ENCODE results near the gene IRAK3. TPM values are rescaled to one million over a fixed set of nuclear protein-coding genes. Genes with fewer than 3 reads are reported as not detected.
A peak's percentile ranks its signal among the peaks of the same experiment; 100 is the strongest.

The IRAK3 gene
- polyA plus RNA-seq, 1 donor = 3.4 TPM

- no peaks in the 10 kb centered on the region for H3K4me1 ChIP-seq (ENCODE audit: control insufficient read depth, insufficient read depth, low read length)
- H3K36me3 ChIP-seq (ENCODE audit: control insufficient read depth, insufficient read depth, low read length) = no peaks in the 10 kb centered on the region
- no peak for DNase-seq
- WGBS (ENCODE audit: insufficient coverage, low lambda C conversion rate) = 22% methylated on average over 1 of the region's 2 CpGs
- no peaks in the 10 kb centered on the region for H3K9me3 ChIP-seq (ENCODE audit: control insufficient read depth, low read depth, low read length)
- no peaks in the 10 kb centered on the region for H3K27me3 ChIP-seq (ENCODE audit: control insufficient read depth, insufficient read depth, low read length)
- H3K4me3 ChIP-seq (ENCODE audit: low read length) = no peak overlapping the region
- H3K27ac ChIP-seq (ENCODE audit: low read length) = no peak overlapping the region
Observed at GRCh38 chr12:66275040-66275439, 86.0 kb downstream of the IRAK3 start.

GRCh38 chr12:66279123-66279712, 90.2 kb downstream of the IRAK3 start:
- Histone ChIP-seq H3K27me3 (ENCODE audit: control insufficient read depth, insufficient read depth, low read length) (no peaks in the 10 kb centered on the region), H3K36me3 (ENCODE audit: control insufficient read depth, insufficient read depth, low read length) (no peaks in the 10 kb centered on the region), H3K9me3 (ENCODE audit: control insufficient read depth, low read depth, low read length) (no peaks in the 10 kb centered on the region), H3K27ac (ENCODE audit: low read length) (no peak overlapping the region), H3K4me3 (ENCODE audit: low read length) (no peak overlapping the region), H3K4me1 (ENCODE audit: control insufficient read depth, insufficient read depth, low read length) (no peaks in the 10 kb centered on the region)
- WGBS (ENCODE audit: insufficient coverage, low lambda C conversion rate) = 67% methylated on average over 2 of the region's 3 CpGs
- DNase-seq = peak in 1 of 2 donors; percentile 13

GRCh38 chr12:66280561-66280960, 91.5 kb downstream of the IRAK3 start:
- Histone ChIP-seq H3K4me3 (ENCODE audit: low read length) (no peak overlapping the region), H3K27ac (ENCODE audit: low read length) (no peak overlapping the region), H3K9me3 (ENCODE audit: control insufficient read depth, low read depth, low read length) (no peaks in the 10 kb centered on the region), H3K27me3 (ENCODE audit: control insufficient read depth, insufficient read depth, low read length) (no peaks in the 10 kb centered on the region), H3K4me1 (ENCODE audit: control insufficient read depth, insufficient read depth, low read length) (no peaks in the 10 kb centered on the region), H3K36me3 (ENCODE audit: control insufficient read depth, insufficient read depth, low read length) (no peaks in the 10 kb centered on the region)
- DNase-seq = no peak
- WGBS (ENCODE audit: insufficient coverage, low lambda C conversion rate) = no CpG with 5 or more reads among the region's 1 CpG

GRCh38 chr12:66282244-66282643, 93.2 kb downstream of the IRAK3 start:
- DNase-seq = no peak
- Histone ChIP-seq H3K4me1 (ENCODE audit: control insufficient read depth, insufficient read depth, low read length) (no peaks in the 10 kb centered on the region), H3K27me3 (ENCODE audit: control insufficient read depth, insufficient read depth, low read length) (no peaks in the 10 kb centered on the region), H3K36me3 (ENCODE audit: control insufficient read depth, insufficient read depth, low read length) (no peaks in the 10 kb centered on the region), H3K4me3 (ENCODE audit: low read length) (no peak overlapping the region), H3K27ac (ENCODE audit: low read length) (no peak overlapping the region), H3K9me3 (ENCODE audit: control insufficient read depth, low read depth, low read length) (no peaks in the 10 kb centered on the region)
- WGBS (ENCODE audit: insufficient coverage, low lambda C conversion rate) = 92% methylated on average over 2 of the region's 3 CpGs

GRCh38 chr12:66287275-66287674, 98.3 kb downstream of the IRAK3 start:
- 100% methylated on average over 2 of the region's 3 CpGs for WGBS (ENCODE audit: insufficient coverage, low lambda C conversion rate)
- H3K36me3 ChIP-seq (ENCODE audit: control insufficient read depth, insufficient read depth, low read length) = no peaks in the 10 kb centered on the region
- no peaks in the 10 kb centered on the region for H3K4me1 ChIP-seq (ENCODE audit: control insufficient read depth, insufficient read depth, low read length)
- no peak for DNase-seq
- H3K4me3 ChIP-seq (ENCODE audit: low read length) = no peak overlapping the region
- H3K27ac ChIP-seq (ENCODE audit: low read length) = no peak overlapping the region
- no peaks in the 10 kb centered on the region for H3K27me3 ChIP-seq (ENCODE audit: control insufficient read depth, insufficient read depth, low read length)
- no peaks in the 10 kb centered on the region for H3K9me3 ChIP-seq (ENCODE audit: control insufficient read depth, low read depth, low read length)

- DNase-seq = no peak
- WGBS (ENCODE audit: insufficient coverage, low lambda C conversion rate) = 100% methylated on average over 2 of the region's 5 CpGs
Observed at GRCh38 chr12:66288121-66288520, 99.1 kb downstream of the IRAK3 start.

GRCh38 chr12:66289485-66289884, 100.5 kb downstream of the IRAK3 start:
- H3K4me1 ChIP-seq (ENCODE audit: control insufficient read depth, insufficient read depth, low read length) = no peaks in the 10 kb centered on the region
- H3K4me3 ChIP-seq (ENCODE audit: low read length) = no peak overlapping the region
- H3K36me3 ChIP-seq (ENCODE audit: control insufficient read depth, insufficient read depth, low read length) = no peaks in the 10 kb centered on the region
- no CpG with 5 or more reads among the region's 2 CpGs for WGBS (ENCODE audit: insufficient coverage, low lambda C conversion rate)
- DNase-seq = no peak
- H3K9me3 ChIP-seq (ENCODE audit: control insufficient read depth, low read depth, low read length) = no peaks in the 10 kb centered on the region
- H3K27me3 ChIP-seq (ENCODE audit: control insufficient read depth, insufficient read depth, low read length) = no peaks in the 10 kb centered on the region
- no peak overlapping the region for H3K27ac ChIP-seq (ENCODE audit: low read length)

More at GRCh38 chr12:66288121-66288520, 99.1 kb downstream of the IRAK3 start:
- no peaks in the 10 kb centered on the region for H3K4me1 ChIP-seq (ENCODE audit: control insufficient read depth, insufficient read depth, low read length)
- no peaks in the 10 kb centered on the region for H3K27me3 ChIP-seq (ENCODE audit: control insufficient read depth, insufficient read depth, low read length)
- no peak overlapping the region for H3K27ac ChIP-seq (ENCODE audit: low read length)
- H3K36me3 ChIP-seq (ENCODE audit: control insufficient read depth, insufficient read depth, low read length) = no peaks in the 10 kb centered on the region
- no peaks in the 10 kb centered on the region for H3K9me3 ChIP-seq (ENCODE audit: control insufficient read depth, low read depth, low read length)
- no peak overlapping the region for H3K4me3 ChIP-seq (ENCODE audit: low read length)

GRCh38 chr12:66290716-66291200, 101.7 kb downstream of the IRAK3 start:
- no peak for DNase-seq
- no peaks in the 10 kb centered on the region for H3K4me1 ChIP-seq (ENCODE audit: control insufficient read depth, insufficient read depth, low read length)
- H3K36me3 ChIP-seq (ENCODE audit: control insufficient read depth, insufficient read depth, low read length) = no peaks in the 10 kb centered on the region
- no peaks in the 10 kb centered on the region for H3K27me3 ChIP-seq (ENCODE audit: control insufficient read depth, insufficient read depth, low read length)
- H3K4me3 ChIP-seq (ENCODE audit: low read length) = no peak overlapping the region
- no CpG with 5 or more reads among the region's 2 CpGs for WGBS (ENCODE audit: insufficient coverage, low lambda C conversion rate)
- H3K27ac ChIP-seq (ENCODE audit: low read length) = no peak overlapping the region
- no peaks in the 10 kb centered on the region for H3K9me3 ChIP-seq (ENCODE audit: control insufficient read depth, low read depth, low read length)

- no CpG with 5 or more reads among the region's 1 CpG for WGBS (ENCODE audit: insufficient coverage, low lambda C conversion rate)
- Histone ChIP-seq H3K27me3 (ENCODE audit: control insufficient read depth, insufficient read depth, low read length) (peaks cover 2% of the 10 kb centered on the region), H3K4me1 (ENCODE audit: control insufficient read depth, insufficient read depth, low read length) (no peaks in the 10 kb centered on the region), H3K9me3 (ENCODE audit: control insufficient read depth, low read depth, low read length) (no peaks in the 10 kb centered on the region), H3K27ac (ENCODE audit: low read length) (no peak overlapping the region), H3K4me3 (ENCODE audit: low read length) (no peak overlapping the region), H3K36me3 (ENCODE audit: control insufficient read depth, insufficient read depth, low read length) (no peaks in the 10 kb centered on the region)
- no peak for DNase-seq
Observed at GRCh38 chr12:66296176-66296683, 107.2 kb downstream of the IRAK3 start.

- DNase-seq = no peak
- peaks cover 2% of the 10 kb centered on the region for H3K27me3 ChIP-seq (ENCODE audit: control insufficient read depth, insufficient read depth, low read length)
- no peak overlapping the region for H3K27ac ChIP-seq (ENCODE audit: low read length)
- no peak overlapping the region for H3K4me3 ChIP-seq (ENCODE audit: low read length)
- H3K36me3 ChIP-seq (ENCODE audit: control insufficient read depth, insufficient read depth, low read length) = no peaks in the 10 kb centered on the region
- WGBS (ENCODE audit: insufficient coverage, low lambda C conversion rate) = no CpG with 5 or more reads among the region's 4 CpGs
- H3K9me3 ChIP-seq (ENCODE audit: control insufficient read depth, low read depth, low read length) = no peaks in the 10 kb centered on the region
- no peaks in the 10 kb centered on the region for H3K4me1 ChIP-seq (ENCODE audit: control insufficient read depth, insufficient read depth, low read length)
Observed at GRCh38 chr12:66297080-66297479, 108.1 kb downstream of the IRAK3 start.

GRCh38 chr12:66297923-66298322, 108.9 kb downstream of the IRAK3 start:
- DNase-seq = no peak
- peaks cover 2% of the 10 kb centered on the region for H3K27me3 ChIP-seq (ENCODE audit: control insufficient read depth, insufficient read depth, low read length)
- H3K27ac ChIP-seq (ENCODE audit: low read length) = no peak overlapping the region
- H3K4me3 ChIP-seq (ENCODE audit: low read length) = no peak overlapping the region
- H3K4me1 ChIP-seq (ENCODE audit: control insufficient read depth, insufficient read depth, low read length) = no peaks in the 10 kb centered on the region
- no peaks in the 10 kb centered on the region for H3K9me3 ChIP-seq (ENCODE audit: control insufficient read depth, low read depth, low read length)
- WGBS (ENCODE audit: insufficient coverage, low lambda C conversion rate) = 93% methylated on average over 2 of the region's 3 CpGs
- no peaks in the 10 kb centered on the region for H3K36me3 ChIP-seq (ENCODE audit: control insufficient read depth, insufficient read depth, low read length)

All from large intestine (tissue), 3 donors.